ENCODE measurements around the gene L2HGDH. TPM values are rescaled to one million over a fixed set of nuclear protein-coding genes. Genes with fewer than 3 reads are reported as not detected.

The L2HGDH gene
- total RNA-seq, 1 donor from 2014 or later = 5.8 TPM

- no peaks in the 10 kb centered on the region for H3K27me3 Mint-ChIP-seq (ENCODE audit: low read depth)
- no peak for DNase-seq (ENCODE audit: low spot score)
- H3K36me3 Mint-ChIP-seq (ENCODE audit: low read depth) = peaks cover 10% of the 10 kb centered on the region
- peaks cover 5% of the 10 kb centered on the region for H3K9me3 Mint-ChIP-seq (ENCODE audit: low read depth)
- no peak overlapping the region for H3K4me3 Mint-ChIP-seq (ENCODE audit: unreplicated experiment)
- H3K4me1 Mint-ChIP-seq (ENCODE audit: low read depth) = no peaks in the 10 kb centered on the region
- H3K27ac Mint-ChIP-seq (ENCODE audit: unreplicated experiment) = no peak overlapping the region
- no peak for TF ChIP-seq CTCF (IDR thresholded peaks at IDR 0.05)
Measured at GRCh38 chr14:50290306-50290705, 21.7 kb downstream of the L2HGDH start.

GRCh38 chr14:50288146-50288545 lies 23.9 kb downstream of the L2HGDH start:
- Mint-ChIP-seq H3K27ac (ENCODE audit: unreplicated experiment) (no peak overlapping the region), H3K36me3 (ENCODE audit: low read depth) (peaks cover 6% of the 10 kb centered on the region), H3K27me3 (ENCODE audit: low read depth) (no peaks in the 10 kb centered on the region), H3K4me3 (ENCODE audit: unreplicated experiment) (no peak overlapping the region), H3K9me3 (ENCODE audit: low read depth) (peaks cover 5% of the 10 kb centered on the region), H3K4me1 (ENCODE audit: low read depth) (no peaks in the 10 kb centered on the region)
- no peak for TF ChIP-seq CTCF (IDR thresholded peaks at IDR 0.05)
- no peak for DNase-seq (ENCODE audit: low spot score)

GRCh38 chr14:50285861-50286260 lies 26.2 kb downstream of the L2HGDH start:
- H3K27ac Mint-ChIP-seq (ENCODE audit: unreplicated experiment) = no peak overlapping the region
- no peak for DNase-seq (ENCODE audit: low spot score)
- no peaks in the 10 kb centered on the region for H3K27me3 Mint-ChIP-seq (ENCODE audit: low read depth)
- H3K4me3 Mint-ChIP-seq (ENCODE audit: unreplicated experiment) = no peak overlapping the region
- H3K36me3 Mint-ChIP-seq (ENCODE audit: low read depth) = peaks cover 7% of the 10 kb centered on the region
- H3K4me1 Mint-ChIP-seq (ENCODE audit: low read depth) = no peaks in the 10 kb centered on the region
- no peak for TF ChIP-seq CTCF (IDR thresholded peaks at IDR 0.05)
- H3K9me3 Mint-ChIP-seq (ENCODE audit: low read depth) = no peaks in the 10 kb centered on the region

- Mint-ChIP-seq H3K4me1 (ENCODE audit: low read depth) (peaks cover 6% of the 10 kb centered on the region), H3K9me3 (ENCODE audit: low read depth) (peaks cover 7% of the 10 kb centered on the region), H3K4me3 (ENCODE audit: unreplicated experiment) (no peak overlapping the region), H3K36me3 (ENCODE audit: low read depth) (peaks cover 3% of the 10 kb centered on the region), H3K27me3 (ENCODE audit: low read depth) (no peaks in the 10 kb centered on the region), H3K27ac (ENCODE audit: unreplicated experiment) (no peak overlapping the region)
- TF ChIP-seq CTCF (IDR thresholded peaks at IDR 0.05) = no peak
- DNase-seq (ENCODE audit: low spot score) = no peak
Measured at GRCh38 chr14:50272498-50272897, 39.5 kb downstream of the L2HGDH start.

- Mint-ChIP-seq H3K4me1 (ENCODE audit: low read depth) (peaks cover 6% of the 10 kb centered on the region), H3K27ac (ENCODE audit: unreplicated experiment) (no peak overlapping the region), H3K27me3 (ENCODE audit: low read depth) (no peaks in the 10 kb centered on the region), H3K9me3 (ENCODE audit: low read depth) (peaks cover 7% of the 10 kb centered on the region), H3K36me3 (ENCODE audit: low read depth) (peaks cover 3% of the 10 kb centered on the region), H3K4me3 (ENCODE audit: unreplicated experiment) (no peak overlapping the region)
- no peak for DNase-seq (ENCODE audit: low spot score)
- no peak for TF ChIP-seq CTCF (IDR thresholded peaks at IDR 0.05)
Measured at GRCh38 chr14:50270932-50271331, 41.1 kb downstream of the L2HGDH start.
